HG02973 (cell line): ENCODE data around the gene SCN11A.

ENCODE experiments used
- ATAC-seq: cut with Tn5 transposase; IDR thresholded peaks from one replicate; pipeline ENCODE4 v1.9.1; 2021; ENCODE audit warnings: moderate library complexity; ENCODE audit not compliant: unreplicated experiment

The SCN11A gene

GRCh38 chr3:39011191-39011736 lies 40.5 kb downstream of the SCN11A start:
- no peak for ATAC-seq

- ATAC-seq = no peak
Measured at GRCh38 chr3:39005295-39005694, 46.4 kb downstream of the SCN11A start.
